ENCODE results near the gene PDE4D.

DNA sequence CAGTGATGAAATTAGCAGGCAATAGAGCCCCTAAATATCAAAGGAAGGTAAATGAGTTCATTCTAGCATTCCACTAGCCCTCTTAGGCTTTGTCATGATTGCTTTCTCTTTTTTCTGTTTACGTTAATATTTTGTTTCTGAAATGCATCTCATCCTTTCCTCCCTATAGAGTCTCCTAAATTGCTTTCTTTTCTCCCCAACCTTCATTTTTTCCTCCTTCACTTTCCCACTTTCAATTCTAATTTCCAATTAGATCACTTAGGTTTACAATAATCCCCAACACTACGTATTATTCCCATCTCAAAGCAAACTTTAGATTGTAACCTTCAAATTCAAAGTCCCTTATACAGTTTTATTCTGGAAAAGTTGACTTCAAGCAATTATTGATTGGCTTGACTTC, 751.4 kb downstream of the PDE4D start:
- TF ChIP-seq, protein P1, sequence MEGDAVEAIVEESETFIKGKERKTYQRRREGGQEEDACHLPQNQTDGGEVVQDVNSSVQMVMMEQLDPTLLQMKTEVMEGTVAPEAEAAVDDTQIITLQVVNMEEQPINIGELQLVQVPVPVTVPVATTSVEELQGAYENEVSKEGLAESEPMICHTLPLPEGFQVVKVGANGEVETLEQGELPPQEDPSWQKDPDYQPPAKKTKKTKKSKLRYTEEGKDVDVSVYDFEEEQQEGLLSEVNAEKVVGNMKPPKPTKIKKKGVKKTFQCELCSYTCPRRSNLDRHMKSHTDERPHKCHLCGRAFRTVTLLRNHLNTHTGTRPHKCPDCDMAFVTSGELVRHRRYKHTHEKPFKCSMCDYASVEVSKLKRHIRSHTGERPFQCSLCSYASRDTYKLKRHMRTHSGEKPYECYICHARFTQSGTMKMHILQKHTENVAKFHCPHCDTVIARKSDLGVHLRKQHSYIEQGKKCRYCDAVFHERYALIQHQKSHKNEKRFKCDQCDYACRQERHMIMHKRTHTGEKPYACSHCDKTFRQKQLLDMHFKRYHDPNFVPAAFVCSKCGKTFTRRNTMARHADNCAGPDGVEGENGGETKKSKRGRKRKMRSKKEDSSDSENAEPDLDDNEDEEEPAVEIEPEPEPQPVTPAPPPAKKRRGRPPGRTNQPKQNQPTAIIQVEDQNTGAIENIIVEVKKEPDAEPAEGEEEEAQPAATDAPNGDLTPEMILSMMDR (optimal IDR thresholded peaks at IDR 0.05 in 1 of 3, IDR thresholded peaks at IDR 0.05 in 1 of 3, conservative IDR thresholded peaks at IDR 0.05 in 1 of 3; ENCODE audit: extremely low read depth in 1 of 3, insufficient read depth in 2 of 3, low read length in 3 of 3) = no peak
- TF ChIP-seq EZH2 (IDR thresholded peaks at IDR 0.05; ENCODE audit: low read length) = no peak
